SU-DHL-6 (cell line): ENCODE data around the gene IMP3.

ENCODE experiments used
- H2AFZ ChIP-seq: fragments of 200-600 bp; sonication (generic); 2 replicates; pipeline ENCODE4 v1.6.1; 2014; ENCODE audit warnings: low read depth, mild to moderate bottlenecking, moderate library complexity, mixed read lengths, antibody characterized with exemption, low read length; ENCODE audit not compliant: severe bottlenecking
- H3F3A ChIP-seq: fragments of 200-600 bp; shearing (Covaris generic); 2 replicates; pipeline ENCODE4 v1.6.0; 2016; ENCODE audit warnings: antibody characterized with exemption, mild to moderate bottlenecking; ENCODE audit not compliant: insufficient read depth
- H3K27ac ChIP-seq: fragments of 200-600 bp; sonication (generic); 2 replicates; pipeline ENCODE4 v1.5.1; 2016; ENCODE audit warnings: low read depth, mild to moderate bottlenecking, low read length, moderate library complexity, mixed read lengths
- H3K27me3 ChIP-seq: fragments of 200-600 bp; sonication (generic), shearing (Covaris generic); 2 replicates; pipeline ENCODE4 v1.6.0; 2014; ENCODE audit warnings: mild to moderate bottlenecking, low read length
- H3K36me3 ChIP-seq: fragments of 200-600 bp; sonication (generic); 2 replicates; pipeline ENCODE4 v1.6.1; 2014; ENCODE audit warnings: mild to moderate bottlenecking, low read length, mixed read lengths
- H3K4me2 ChIP-seq: fragments of 300-600, 200-600 bp; shearing (Covaris generic), sonication (generic); 2 replicates; pipeline ENCODE4 v1.6.0; 2014; ENCODE audit warnings: low read length, low read depth, mild to moderate bottlenecking; ENCODE audit not compliant: poor library complexity, severe bottlenecking
- H3K4me3 ChIP-seq: fragments of 200-600 bp; sonication (generic); 2 replicates; pipeline ENCODE4 v1.5.1; 2014; ENCODE audit warnings: antibody characterized with exemption, low read length, mild to moderate bottlenecking, mixed read lengths; ENCODE audit not compliant: insufficient read depth, poor library complexity, severe bottlenecking
- H3K79me2 ChIP-seq: fragments of 200-600 bp; sonication (generic); 2 replicates; pipeline ENCODE4 v1.6.1; 2014; ENCODE audit warnings: mild to moderate bottlenecking, low read length, moderate library complexity; ENCODE audit not compliant: insufficient read depth
- H3K9ac ChIP-seq: fragments of 200-600 bp; sonication (generic); 2 replicates; pipeline ENCODE4 v1.7.0; 2014; ENCODE audit warnings: mild to moderate bottlenecking, low read length
- H3K9me2 ChIP-seq: fragments of 200-600 bp; sonication (generic); replicated peaks from 2 replicates; pipeline ENCODE4 v1.6.1; 2014; ENCODE audit warnings: low read length; ENCODE audit not compliant: insufficient read depth
- H3K9me3 ChIP-seq: fragments of 200-600 bp; sonication (generic); 2 replicates; pipeline ENCODE4 v1.6.1; 2014; ENCODE audit warnings: low read length, mixed read lengths; ENCODE audit not compliant: insufficient read depth
- H4K20me1 ChIP-seq: fragments of 200-600 bp; sonication (generic); 2 replicates; pipeline ENCODE4 v1.6.1; 2014; ENCODE audit warnings: low read depth, mild to moderate bottlenecking, antibody characterized with exemption, low read length, moderate library complexity, mixed read lengths
- CTCF ChIP-seq: fragments of 200-600 bp; sonication (generic); IDR thresholded peaks from one replicate; pipeline ENCODE4 v1.5.1; 2017; ENCODE audit warnings: antibody characterized with exemption, mild to moderate bottlenecking, low read length, moderate library complexity; ENCODE audit not compliant: insufficient read depth, poor library complexity, severe bottlenecking
- EZH2phosphoT487 ChIP-seq: fragments of 200-600 bp; sonication (generic), shearing (Covaris generic); conservative IDR thresholded peaks from 2 replicates; pipeline ENCODE4 v1.6.1; 2018; ENCODE audit warnings: mild to moderate bottlenecking, antibody characterized with exemption, low read length, moderate library complexity, mixed read lengths

IMP3 gene

GRCh38 chr15:75677465-75678323, 37.7 kb upstream of the IMP3 start:
- H2AFZ ChIP-seq = no peak overlapping the region
- no peaks in the 10 kb centered on the region for H3K9me2 ChIP-seq
- no peaks in the 10 kb centered on the region for H3K27me3 ChIP-seq
- no peak overlapping the region for H3K4me2 ChIP-seq
- H3K27ac ChIP-seq = no peak overlapping the region
- no peaks in the 10 kb centered on the region for H3K36me3 ChIP-seq
- no peaks in the 10 kb centered on the region for H3K9me3 ChIP-seq
- H3F3A ChIP-seq = no peaks in the 10 kb centered on the region
- no peaks in the 10 kb centered on the region for H4K20me1 ChIP-seq
- no peaks in the 10 kb centered on the region for H3K79me2 ChIP-seq
- no peak for TF ChIP-seq EZH2phosphoT487
- no peak for TF ChIP-seq CTCF
- no peak overlapping the region for H3K4me3 ChIP-seq
- H3K9ac ChIP-seq = no peak overlapping the region

GRCh38 chr15:75676688-75677464, 36.9 kb upstream of the IMP3 start:
- no peak overlapping the region for H2AFZ ChIP-seq
- H3K9ac ChIP-seq = no peak overlapping the region
- no peak overlapping the region for H3K4me3 ChIP-seq
- H3K9me2 ChIP-seq = no peaks in the 10 kb centered on the region
- no peaks in the 10 kb centered on the region for H4K20me1 ChIP-seq
- no peaks in the 10 kb centered on the region for H3K36me3 ChIP-seq
- no peaks in the 10 kb centered on the region for H3K9me3 ChIP-seq
- TF ChIP-seq CTCF (no peak), EZH2phosphoT487 (no peak)
- H3K27ac ChIP-seq = no peak overlapping the region
- H3K27me3 ChIP-seq = no peaks in the 10 kb centered on the region
- H3K79me2 ChIP-seq = no peaks in the 10 kb centered on the region
- H3K4me2 ChIP-seq = no peak overlapping the region
- no peaks in the 10 kb centered on the region for H3F3A ChIP-seq

GRCh38 chr15:75675579-75676404, 35.8 kb upstream of the IMP3 start:
- no peak overlapping the region for H2AFZ ChIP-seq

More at GRCh38 chr15:75675579-75676404, 35.8 kb upstream of the IMP3 start:
- Histone ChIP-seq H3F3A (no peaks in the 10 kb centered on the region), H3K27ac (no peak overlapping the region), H3K79me2 (no peaks in the 10 kb centered on the region), H3K9me2 (no peaks in the 10 kb centered on the region), H3K27me3 (no peaks in the 10 kb centered on the region), H4K20me1 (no peaks in the 10 kb centered on the region), H3K4me2 (no peak overlapping the region), H3K4me3 (no peak overlapping the region), H3K36me3 (no peaks in the 10 kb centered on the region), H3K9me3 (no peaks in the 10 kb centered on the region), H3K9ac (no peak overlapping the region)
- no peak for TF ChIP-seq EZH2phosphoT487
- no peak for TF ChIP-seq CTCF
